NCI-H526 treated with DMSO at 0.1 percent for 48 hours (cell line): ENCODE data around the gene ADGRD2.

Source experiments
- DNase-seq: peaks from one replicate; lab custom pipeline; 2025; lab: John Stamatoyannopoulos, UW

ADGRD2 gene

GRCh38 chr9:124479947-124480620, 29.8 kb downstream of the ADGRD2 start:
- no peak for DNase-seq

GRCh38 chr9:124480621-124480981, 30.4 kb downstream of the ADGRD2 start:
- no peak for DNase-seq

GRCh38 chr9:124481115-124481514, 30.9 kb downstream of the ADGRD2 start:
- no peak for DNase-seq

GRCh38 chr9:124482431-124483031, 32.3 kb downstream of the ADGRD2 start:
- DNase-seq: no peak

GRCh38 chr9:124483481-124483880, 33.2 kb downstream of the ADGRD2 start:
- no peak for DNase-seq

- DNase-seq: no peak
Observed at GRCh38 chr9:124485201-124485600, 35.0 kb downstream of the ADGRD2 start.

- DNase-seq: no peak
Observed at GRCh38 chr9:124485936-124486335, 35.7 kb downstream of the ADGRD2 start.

GRCh38 chr9:124486778-124487259, 36.6 kb downstream of the ADGRD2 start:
- no peak for DNase-seq

GRCh38 chr9:124487260-124488182, 37.3 kb downstream of the ADGRD2 start:
- DNase-seq: no peak

GRCh38 chr9:124488641-124489210, 38.5 kb downstream of the ADGRD2 start:
- no peak for DNase-seq

- no peak for DNase-seq
Observed at GRCh38 chr9:124489222-124489621, 39.0 kb downstream of the ADGRD2 start.

GRCh38 chr9:124490004-124490403, 39.8 kb downstream of the ADGRD2 start:
- no peak for DNase-seq

GRCh38 chr9:124491049-124491975, 41.1 kb downstream of the ADGRD2 start:
- no peak for DNase-seq

- DNase-seq: no peak
Observed at GRCh38 chr9:124492818-124493217, 42.6 kb downstream of the ADGRD2 start.

- no peak for DNase-seq
Observed at GRCh38 chr9:124493218-124493617, 43.0 kb downstream of the ADGRD2 start.

GRCh38 chr9:124493794-124494479, 43.7 kb downstream of the ADGRD2 start:
- no peak for DNase-seq

GRCh38 chr9:124495126-124496074, 45.1 kb downstream of the ADGRD2 start:
- DNase-seq: no peak

- no peak for DNase-seq
Observed at GRCh38 chr9:124496075-124496449, 45.8 kb downstream of the ADGRD2 start.

- no peak for DNase-seq
Observed at GRCh38 chr9:124496463-124496862, 46.2 kb downstream of the ADGRD2 start.

- no peak for DNase-seq
Observed at GRCh38 chr9:124497441-124497840, 47.2 kb downstream of the ADGRD2 start.
